ENCODE measurements around the gene MYH7B.

Gene MYH7B

DNA sequence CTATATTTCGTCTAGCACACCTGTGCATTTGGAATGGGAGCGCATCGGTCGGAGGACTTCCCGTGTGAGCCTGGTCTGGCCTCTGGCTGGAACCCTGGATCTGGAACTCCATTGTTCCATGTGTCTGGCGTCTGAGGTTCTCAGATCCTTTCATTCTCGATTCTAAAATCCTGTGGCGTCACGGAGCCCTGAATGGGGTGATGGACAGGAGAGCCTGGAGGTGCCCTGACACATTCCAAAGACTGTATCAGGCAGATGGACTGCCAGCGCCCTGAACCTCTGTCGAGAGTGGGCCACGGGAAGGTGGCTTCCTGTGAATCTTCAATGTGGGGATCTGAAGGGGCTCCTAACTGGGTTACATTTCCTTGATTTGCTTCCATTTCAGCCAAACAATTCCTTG lies 20.6 kb downstream of the MYH7B start:
- TF ChIP-seq ZFX (IDR thresholded peaks at IDR 0.05; ENCODE audit: borderline replicate concordance): no peak
- no peak for TF ChIP-seq CTCF (IDR thresholded peaks at IDR 0.05)
- no peak overlapping the region for H3K27ac ChIP-seq

- no peak for TF ChIP-seq CTCF (IDR thresholded peaks at IDR 0.05)
- H3K27ac ChIP-seq: no peak overlapping the region
Measured at GRCh38 chr20:34977365-34978091, 21.9 kb downstream of the MYH7B start.

DNA sequence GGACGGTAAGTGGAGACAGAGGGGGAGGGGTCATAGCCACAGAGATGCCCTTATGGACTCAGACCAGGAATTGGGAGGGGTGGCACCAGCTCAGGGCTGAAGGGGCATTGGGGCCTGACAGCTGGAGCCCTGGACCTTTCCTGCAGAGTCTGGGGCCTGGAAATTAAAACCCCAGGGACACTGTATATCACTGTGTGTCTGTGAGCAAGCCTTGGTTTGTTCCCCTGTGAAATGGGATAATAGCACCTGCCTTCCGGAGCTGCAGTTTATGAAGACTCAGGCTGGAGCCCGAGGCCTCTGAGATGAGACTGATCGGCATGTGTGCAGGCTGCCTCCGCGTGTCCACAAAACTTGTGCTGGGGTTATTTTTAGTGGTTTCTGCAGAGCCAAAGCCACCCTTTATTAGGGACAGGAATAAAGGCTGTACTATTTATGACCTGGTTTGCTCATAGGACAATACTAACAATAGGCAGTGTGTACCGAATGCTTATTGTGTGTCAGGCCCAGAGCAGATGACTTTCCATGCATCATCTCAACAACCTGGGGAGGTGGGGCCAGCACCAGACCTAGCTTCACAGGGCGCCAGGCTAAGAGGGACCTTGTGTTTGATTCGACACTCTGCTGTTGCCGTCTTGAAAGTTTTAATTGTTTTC lies 22.6 kb downstream of the MYH7B start:
- H3K27ac ChIP-seq: no peak overlapping the region
- no peak for TF ChIP-seq CTCF (IDR thresholded peaks at IDR 0.05)
- no peak for TF ChIP-seq ZFX (IDR thresholded peaks at IDR 0.05; ENCODE audit: borderline replicate concordance)

GRCh38 chr20:34979366-34980153 lies 23.9 kb downstream of the MYH7B start:
- TF ChIP-seq ZFX (IDR thresholded peaks at IDR 0.05; ENCODE audit: borderline replicate concordance): no peak
- TF ChIP-seq CTCF (IDR thresholded peaks at IDR 0.05): no peak
- no peak overlapping the region for H3K27ac ChIP-seq

DNA sequence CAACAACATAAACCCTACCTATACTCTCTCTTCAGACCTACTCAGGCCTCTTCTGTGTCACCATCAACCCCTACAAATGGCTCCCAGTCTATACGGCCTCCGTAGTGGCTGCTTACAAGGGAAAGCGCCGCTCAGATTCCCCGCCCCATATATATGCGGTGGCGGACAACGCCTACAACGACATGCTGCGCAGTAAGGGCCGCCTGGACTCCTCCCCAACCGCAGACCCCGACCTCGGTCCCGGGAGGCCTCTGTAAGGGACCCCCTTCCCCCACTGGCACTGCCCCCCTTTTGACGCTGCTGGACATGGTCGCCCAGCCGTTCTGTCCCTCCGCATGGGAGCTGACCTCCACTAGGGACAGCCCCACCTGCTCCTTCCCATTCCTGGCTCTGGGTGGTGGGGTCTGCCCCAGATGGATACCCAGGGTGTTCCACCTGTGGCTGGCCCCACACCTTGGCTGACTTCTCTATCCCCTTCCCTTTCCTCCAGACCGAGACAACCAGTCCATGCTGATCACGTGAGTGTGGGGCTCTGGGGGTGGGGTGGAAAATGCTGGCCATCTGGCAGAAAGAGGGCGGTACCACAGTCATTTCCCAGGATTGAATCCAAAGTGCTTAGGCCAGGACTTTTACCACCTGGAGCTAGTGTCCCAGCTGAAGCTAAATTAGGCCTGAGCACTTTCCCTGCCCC lies 25.0 kb downstream of the MYH7B start:
- no peak overlapping the region for H3K27ac ChIP-seq
- TF ChIP-seq CTCF (IDR thresholded peaks at IDR 0.05): no peak
- no peak for TF ChIP-seq ZFX (IDR thresholded peaks at IDR 0.05; ENCODE audit: borderline replicate concordance)

DNA sequence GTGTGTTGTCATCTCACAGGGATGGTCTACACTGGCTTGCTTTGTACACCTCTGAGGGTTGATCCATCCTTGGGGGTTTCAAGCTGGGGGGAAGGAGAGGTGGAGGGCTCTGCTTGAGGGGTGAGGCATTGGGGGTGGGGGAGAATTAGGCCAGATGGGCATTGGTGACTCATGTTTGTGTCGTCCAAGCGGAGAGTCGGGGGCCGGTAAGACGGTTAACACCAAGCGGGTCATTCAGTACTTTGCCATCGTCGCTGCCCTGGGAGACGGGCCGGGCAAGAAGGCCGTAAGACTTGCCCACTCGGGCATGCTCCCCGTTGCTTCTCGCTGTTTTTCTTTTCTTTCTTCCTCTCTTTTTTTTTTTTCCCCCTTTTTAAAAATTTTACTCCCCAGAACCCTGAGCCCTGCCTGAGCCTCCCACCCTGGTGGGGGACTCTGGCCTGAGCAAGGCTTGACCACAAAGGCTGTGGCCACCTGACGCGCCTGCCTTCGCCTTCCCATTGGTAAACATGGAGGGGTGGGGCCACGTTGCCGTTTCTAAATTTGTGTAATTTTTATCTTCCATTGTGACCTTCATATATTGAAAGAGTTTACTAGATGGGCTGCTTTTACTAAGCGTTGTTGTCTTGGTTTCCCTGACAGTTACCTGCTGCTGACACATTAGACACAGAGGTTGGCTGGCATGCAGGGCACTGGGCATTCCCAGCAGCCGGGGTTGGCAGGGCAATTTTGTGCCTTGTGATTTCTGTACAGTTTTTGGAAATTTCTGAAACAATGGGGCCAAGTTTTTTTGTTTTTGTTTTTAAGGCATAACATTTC lies 26.8 kb downstream of the MYH7B start:
- no peak overlapping the region for H3K27ac ChIP-seq
- TF ChIP-seq ZFX (IDR thresholded peaks at IDR 0.05; ENCODE audit: borderline replicate concordance): no peak
- TF ChIP-seq CTCF (IDR thresholded peaks at IDR 0.05): no peak
